GM18909 (cell line): ENCODE measurements around the gene TXNRD2.

ENCODE experiments used
- ATAC-seq: cut with Tn5 transposase; IDR thresholded peaks from one replicate; pipeline ENCODE4 v1.9.1; 2021; ENCODE audit warnings: mild to moderate bottlenecking; ENCODE audit not compliant: unreplicated experiment, poor library complexity

TXNRD2 gene

DNA sequence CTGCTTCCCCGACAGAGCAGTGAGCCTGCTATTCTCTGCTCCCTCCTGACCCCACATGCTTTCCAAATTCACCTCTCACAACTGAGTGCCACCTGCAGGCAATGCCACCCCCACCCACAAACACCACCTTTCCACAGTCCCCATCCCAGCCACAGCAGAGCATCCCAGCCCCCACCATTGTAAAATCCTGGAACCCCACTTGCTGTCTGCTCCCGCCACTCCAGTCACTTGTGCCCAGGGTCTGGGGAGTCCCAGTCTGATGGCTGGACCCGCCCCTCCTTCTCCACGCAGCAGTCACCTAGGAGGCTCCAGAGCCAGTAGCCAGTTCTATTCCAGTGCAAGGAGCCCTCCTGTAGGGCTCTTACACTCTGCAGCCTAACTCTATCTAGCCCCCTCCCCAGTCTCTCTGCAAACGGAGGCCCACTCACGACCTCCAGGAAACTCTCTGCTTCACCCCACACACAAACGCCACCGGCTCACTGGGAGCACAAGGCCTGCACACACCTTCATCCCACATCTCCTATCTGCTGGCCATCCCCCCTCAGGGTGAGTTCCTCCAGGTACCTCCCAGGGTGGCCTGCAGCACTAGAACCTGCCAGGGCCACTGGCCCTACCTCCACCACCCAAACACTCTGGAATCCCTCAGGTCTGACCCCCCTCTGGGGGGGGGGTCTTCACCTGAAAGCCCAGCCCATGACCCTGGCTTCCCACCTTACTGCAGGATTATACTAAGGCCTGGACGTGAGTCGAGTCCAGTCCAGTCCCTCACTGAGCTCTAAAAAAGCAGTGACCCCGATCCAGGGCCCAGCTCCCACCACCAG, 88.3 kb downstream of the TXNRD2 start:
- no peak for ATAC-seq

DNA sequence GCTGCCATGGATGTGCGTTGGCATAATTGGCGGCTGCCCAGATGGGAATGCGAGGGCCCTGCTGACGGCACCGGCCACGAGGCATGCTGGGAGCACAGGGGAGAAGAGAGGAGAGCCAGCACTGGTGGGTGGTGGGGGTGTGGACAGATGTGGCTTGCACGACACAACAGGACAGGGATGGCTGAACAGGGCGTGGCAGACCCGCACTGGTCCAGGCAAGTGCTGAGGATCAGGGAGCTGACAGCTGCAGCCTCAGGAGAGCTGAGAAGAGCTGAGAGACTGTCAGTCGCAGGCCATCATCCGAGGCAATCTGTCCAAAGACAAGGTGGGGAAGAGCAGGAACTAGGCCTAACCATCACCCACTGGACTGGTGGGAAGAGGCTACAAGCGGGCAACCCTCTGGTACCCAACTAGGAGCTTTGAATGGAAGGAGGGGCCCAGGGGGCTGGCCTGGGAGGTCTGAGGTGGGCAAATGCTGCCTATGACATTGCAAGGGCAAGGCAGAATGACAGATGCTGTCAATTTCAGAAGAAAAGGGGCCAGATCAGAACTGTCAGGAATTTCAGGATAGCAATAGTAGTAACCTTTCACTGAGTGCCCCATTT, 89.3 kb downstream of the TXNRD2 start:
- no peak for ATAC-seq

DNA sequence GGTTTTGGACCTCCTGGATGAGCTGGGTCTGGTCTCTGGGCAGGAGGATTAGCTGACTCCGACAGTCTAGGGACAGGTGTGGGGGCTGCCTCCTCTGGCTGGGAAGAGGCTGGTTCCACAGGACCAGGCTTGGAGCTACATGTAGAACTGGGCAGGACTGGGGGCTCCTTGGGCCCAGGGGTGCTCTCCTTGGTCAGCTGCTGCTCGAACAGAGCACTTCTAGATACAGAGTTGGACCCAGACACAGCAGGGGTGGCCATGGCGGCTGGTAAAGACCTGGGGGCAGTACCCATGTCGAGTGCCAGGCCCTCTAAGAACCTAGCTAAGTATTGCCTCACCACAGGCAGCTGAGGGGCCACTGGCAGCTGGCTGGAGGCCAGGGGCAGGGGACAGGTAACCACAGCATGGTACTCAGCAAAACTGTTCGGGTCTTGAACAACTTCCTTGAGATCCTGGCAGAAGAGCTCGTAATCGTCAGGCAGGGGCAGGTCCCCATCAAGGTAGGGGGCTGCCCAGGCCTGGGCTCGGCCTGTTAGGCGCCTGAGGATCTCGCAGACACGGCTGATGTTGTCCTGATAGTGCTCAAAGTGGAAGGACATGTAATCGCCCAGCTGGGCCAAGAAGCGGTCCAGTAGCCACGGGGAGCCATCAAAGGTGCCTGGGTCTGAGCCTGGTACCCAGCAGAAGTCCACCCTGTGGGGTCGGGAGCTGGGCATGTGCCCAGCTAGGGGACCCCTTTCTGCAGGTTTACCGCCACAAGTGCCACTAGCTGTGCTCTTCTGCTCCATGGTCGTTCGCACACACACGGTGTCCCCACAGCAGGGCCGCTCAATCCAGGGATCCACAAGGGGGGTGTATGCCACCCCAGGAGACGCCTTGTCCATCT, 90.1 kb downstream of the TXNRD2 start:
- ATAC-seq, result no peak

DNA sequence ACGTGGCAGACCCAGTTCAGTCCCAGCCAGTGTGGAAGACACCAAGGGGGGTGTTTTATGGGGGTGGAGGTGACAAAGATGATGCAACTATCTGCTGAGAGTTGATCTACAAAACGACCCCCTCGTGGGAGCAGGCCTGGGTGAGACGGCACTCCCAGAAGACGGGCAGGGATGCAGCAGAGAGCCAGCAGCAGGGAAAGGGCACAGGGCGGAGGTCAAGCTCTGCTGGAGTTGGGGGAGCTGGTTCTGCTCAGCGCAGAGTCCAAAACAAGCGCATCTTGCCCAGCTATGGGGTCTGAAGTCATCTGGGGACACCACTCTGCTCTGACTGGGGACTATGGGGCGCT, 90.9 kb downstream of the TXNRD2 start:
- no peak for ATAC-seq

DNA sequence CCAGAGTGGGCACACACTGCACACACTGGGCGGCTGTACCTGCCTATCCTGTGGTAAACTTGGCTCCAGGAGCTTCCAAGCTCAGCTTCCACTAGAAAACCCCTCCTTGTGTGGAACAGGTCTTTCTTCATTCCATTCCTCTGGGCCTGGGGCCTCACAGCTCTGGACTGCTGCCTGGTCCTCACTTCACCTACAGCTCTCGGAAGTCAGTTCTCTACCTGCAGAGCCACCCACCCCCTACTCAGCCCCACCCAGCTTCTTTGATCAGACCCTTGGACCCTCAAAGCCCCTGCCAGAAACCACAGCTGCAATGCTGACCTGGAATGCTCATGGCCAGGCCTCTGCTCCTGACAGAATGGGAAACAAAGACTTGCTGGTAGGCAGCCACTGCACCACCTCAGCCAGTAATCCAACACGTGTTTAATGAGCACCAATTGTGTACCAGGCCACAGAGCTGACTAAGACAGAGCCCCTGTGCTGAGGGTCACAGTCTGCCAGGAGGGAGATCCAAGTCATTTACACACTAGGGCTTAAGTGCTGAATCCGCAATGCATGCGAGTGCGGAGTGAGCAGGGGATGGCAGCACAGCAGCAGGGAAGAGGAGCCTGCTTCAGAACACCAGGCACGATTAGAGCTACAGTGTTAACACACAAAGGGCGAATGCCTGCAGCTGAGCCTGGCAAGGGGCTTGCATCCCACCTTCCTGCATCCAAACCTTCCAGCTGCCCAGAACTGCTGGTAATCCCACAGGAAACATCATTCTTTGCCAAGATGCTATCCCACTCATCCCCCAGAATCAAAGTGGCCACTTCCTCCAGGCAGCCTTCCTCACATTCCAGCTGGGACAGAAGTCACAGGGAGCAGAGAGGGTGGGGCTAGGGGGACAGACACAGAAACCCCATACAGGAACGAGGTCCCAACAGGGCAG, 91.5 kb downstream of the TXNRD2 start:
- no peak for ATAC-seq

DNA sequence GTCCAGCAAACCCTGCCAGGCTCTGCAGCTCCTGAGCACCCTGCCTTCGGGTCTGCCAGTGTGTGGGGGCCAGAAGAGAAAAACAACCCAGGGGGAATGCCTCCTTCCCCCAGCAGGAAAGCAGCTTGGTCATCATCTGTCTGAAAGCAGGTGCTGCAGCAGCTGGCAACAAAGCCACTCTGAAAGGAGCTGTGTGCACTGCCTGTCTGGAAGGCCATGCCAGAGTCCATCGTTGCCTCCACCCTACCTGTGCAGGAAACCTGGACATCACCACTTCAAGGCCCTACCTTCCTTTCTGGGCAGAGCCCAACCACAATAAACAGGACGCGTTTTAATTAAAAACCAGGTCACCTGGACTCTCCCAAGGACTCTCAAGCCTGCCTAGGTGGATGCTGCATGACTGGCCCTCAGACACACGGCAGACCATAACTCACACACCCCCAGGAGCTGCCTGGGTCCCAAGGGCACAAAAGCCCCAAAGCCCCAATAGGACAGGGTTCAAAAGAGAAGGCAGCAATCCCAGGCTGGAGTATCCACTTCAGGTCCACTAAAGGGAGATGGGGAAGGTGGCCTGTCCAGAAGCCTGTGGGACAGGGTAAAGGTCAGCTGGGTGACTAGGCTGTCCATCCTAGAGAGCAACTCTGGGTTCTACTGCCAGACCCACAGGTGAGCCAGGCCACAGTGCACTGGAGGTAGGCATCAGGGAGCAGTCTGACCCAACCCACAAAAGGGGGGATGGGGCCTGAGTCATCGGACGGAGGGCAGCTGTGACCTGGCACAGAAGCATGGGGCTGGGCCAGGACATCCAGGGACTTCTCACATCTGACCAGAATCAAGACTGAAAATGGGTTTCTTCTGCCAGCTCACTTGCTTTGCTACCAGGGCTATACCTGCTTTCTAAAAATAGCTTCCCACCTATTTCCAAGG, 93.1 kb downstream of the TXNRD2 start:
- ATAC-seq, result no peak

DNA sequence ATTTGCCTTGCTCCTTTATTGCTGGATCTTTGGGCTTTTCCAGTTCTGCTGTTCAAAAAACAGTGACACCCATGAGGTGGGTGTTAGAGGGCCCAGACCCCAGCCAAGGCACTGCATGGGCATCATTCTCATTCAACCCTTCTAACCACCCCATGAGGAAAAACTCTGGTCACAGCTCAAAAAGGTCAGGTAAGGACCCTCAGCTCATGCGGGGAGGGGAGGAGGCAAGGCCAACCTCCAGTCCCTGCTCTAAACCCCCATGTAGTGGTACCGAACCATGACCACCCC, 94.3 kb downstream of the TXNRD2 start:
- no peak for ATAC-seq

DNA sequence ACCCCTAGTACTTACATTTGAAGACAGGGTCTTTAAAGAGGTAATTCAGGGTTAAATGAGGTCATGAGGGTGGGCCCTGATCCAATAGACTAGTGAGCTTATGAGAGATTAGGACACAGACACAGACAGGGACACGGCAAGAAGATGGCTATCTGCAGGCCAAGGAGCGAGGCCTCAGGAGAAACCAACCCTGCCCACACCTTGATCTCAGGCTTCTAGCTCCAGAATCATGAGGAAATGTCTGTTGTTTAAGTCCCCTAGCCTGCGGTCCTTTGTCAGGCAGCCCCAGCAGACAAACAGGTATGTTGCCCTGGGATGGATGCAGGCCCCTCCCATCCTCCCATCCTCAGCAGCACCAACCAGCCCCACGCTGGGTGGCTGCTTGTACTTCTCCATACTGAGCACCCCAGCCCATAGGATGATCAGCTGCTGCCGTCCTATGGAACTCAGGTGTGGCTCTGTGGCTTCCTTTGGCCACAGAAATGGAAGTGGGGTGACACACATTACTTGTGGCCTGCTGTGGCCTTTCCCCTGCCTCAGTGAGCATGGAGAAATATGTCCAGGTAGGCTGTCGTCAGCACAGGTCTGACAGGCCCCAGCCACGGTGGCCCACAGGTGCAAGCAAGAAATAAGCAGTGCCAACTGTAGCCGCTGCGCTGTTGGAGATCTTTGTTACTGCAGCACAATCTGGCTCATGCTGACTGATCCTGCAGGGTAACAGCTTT, 94.8 kb downstream of the TXNRD2 start:
- ATAC-seq, result no peak

DNA sequence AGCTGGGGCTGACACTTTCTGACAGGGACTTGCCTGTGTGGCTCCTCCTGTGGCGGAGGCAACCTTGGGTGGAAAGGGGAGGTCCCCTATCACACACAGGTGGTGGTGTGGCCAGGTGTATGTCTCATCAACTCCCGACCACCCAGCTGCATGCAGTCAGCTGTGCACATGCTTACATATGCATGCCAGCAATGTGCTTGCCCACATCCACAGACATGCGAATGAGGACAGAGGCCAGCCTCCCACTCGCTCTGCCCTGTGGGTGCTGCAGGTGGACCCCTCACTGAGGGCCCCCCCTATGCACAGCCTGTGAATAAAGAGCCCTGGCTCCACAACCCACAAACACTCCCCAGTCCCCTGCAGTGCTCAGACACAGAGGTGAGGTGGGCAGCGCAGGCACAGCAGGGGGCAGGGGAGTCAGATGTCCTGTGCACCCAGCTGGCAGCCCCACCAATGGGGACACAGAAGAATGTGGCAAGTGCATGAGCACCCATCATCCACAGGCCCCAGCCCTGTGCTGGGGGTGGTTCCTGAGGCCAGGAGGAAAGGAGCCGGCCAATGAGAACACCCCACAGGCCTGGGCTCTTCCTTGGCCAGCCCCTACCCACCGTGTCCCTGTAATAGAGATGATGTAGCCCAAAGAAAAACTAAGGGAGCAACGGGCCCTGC, 96.4 kb downstream of the TXNRD2 start:
- ATAC-seq, result no peak

DNA sequence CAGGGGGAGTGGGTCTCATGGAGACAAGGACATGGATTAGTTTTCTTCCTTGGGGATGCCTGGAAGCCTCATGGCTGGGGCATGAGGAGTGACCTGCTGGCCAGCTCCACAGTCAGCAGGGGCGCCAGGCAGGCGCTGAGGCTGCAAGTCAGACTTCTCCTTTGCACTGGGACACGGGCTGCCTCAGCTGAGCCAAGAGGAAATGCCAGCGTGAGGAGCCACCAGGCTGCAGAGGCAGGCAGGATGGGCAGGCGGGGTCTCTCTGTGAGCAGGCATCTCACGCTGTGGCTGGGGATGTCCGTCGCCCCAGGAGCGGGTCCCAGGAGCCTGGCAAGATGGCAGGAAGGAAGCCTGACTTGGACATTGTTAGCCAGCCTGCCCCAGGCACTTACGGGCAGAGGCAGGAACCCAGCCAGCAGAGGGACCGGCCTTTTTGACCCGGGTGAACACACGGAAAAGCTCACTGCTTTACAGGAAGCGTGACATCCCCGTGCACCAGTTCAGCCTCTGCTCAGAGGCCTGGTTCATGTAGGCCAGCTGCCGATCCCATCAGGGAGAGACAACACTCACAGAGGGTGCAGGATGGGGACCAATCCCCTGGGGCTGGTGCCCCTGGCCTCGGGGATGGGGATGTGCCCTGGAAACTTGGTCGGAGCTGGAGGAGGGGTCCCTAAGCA, 97.1 kb downstream of the TXNRD2 start:
- no peak for ATAC-seq

DNA sequence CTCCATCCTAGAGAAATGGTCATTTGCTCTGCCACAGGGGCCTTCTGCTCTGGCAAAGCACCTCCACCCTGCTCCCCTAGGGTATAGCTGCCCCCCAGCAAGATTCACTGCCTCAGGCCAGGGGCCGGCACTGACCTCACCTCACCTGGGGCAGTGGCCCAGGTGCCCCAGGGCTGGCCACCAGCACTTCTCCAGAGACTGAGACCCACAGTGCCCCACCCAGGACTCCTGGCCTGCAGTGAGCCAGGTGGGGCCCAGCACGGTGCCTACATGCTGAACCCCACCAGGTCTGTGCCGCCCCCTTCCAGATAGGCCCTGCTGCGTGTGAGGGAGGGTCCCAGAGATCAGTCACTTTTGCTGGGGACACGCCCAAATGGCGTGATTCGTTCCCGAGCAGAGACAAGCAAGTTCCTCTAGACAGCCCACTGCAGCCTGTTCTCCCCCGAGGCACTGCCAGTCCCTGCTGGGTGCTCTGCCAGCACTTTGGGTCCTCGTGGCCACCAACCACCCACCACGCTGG, 97.7 kb downstream of the TXNRD2 start:
- no peak for ATAC-seq

DNA sequence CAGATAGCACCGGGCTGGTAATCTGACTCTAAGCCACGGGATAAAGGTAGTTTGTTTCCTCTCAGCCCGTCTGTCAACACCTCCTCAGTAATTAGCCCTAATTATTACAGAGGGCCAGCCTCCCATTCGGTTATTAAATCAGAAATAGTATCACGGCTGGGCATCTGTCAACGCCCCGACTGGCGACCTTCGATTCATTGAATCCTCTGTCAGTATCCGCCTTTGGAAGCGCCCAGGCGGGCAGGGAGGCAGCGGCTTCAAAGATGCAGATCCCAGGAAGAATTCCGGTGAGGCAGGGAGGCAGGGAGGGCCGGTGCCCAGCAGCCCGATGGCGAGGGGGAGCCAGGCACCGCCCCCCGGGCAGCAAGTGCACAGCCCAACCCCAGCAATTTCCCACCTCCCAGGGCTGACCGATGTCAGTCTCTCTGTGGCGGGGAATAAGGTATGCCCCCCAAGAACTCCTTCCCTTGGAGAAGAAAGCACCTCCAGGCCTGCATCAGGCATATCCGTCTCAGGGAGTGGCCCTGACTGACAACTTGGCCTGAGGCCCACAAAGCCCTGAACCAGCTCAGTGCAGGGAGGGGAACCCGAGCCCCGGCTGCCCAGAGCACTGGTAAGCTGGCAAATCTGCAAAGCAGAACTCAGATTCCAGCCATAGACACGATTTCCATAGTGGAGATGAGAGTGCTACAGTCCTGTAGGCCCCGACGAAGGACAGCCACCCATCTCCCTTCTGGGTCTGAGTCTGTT, 98.3 kb downstream of the TXNRD2 start:
- ATAC-seq, result no peak

DNA sequence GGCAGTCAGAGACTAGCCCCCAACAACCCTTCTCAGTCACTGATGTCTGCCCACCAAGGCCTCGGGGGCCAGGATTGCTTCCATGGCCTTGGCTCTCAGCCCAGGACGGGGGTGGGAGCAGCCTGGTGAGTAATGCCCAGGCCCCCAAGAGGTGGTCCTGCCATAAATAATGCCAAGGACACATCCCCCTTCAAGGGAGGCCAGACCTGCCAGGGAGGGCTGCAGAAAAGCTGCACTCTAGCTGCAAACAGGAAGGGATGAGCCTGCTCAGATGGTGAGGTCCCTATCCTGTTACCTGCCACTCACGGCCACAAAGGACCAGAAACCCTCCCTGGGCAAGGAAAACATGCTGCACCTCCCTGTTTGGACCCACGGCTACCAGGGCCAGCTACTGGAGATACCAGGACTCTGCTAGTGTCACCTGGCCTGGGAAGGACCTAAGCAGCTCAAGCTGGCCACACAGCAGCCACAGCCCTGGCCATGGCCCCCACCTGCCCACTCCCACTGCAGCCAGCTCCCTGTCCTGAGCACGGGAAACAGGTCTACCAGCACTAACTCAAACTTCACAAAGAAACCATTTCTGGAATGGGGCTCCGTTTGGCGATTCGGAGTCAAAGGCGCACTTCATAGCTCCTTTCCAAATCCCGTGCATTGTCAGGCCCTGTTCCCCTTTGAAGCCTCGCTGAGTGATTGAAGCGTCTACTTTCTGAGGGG, 99.1 kb downstream of the TXNRD2 start:
- no peak for ATAC-seq

DNA sequence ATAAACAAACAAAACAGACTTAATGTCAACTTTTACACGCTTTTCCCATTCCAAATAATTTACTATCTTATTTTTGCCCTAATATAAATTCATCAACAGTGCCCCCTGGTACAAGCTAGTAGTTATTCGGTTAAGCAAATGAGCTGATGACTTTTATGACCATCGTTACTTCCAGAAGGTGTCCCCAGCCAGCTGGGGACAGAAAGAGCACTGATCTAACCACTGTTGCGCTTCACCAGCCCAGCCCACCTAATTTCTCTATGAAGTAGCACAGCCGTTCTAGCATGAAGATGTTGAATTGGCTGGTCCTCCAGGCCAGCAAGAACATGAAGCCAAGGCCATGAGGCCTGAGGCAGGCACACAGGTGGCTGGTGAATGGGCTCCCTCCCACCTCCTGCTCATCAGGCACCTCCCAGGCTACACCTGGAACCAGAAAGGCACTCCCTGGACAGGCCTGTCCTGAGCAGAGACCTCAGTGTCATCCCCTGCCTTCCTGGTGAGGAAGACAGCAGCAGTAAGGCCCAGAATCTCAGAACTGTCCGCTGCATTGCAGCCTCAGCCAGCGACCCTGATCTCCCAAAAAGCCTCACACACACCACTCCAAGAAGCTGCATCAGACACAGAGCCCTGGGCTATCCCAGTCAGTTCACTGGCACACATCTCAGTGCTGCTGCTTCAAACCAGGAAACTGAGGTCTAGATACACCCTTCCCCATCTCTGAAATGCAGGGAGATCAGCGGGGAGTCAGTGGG, 99.8 kb downstream of the TXNRD2 start:
- ATAC-seq, result no peak

DNA sequence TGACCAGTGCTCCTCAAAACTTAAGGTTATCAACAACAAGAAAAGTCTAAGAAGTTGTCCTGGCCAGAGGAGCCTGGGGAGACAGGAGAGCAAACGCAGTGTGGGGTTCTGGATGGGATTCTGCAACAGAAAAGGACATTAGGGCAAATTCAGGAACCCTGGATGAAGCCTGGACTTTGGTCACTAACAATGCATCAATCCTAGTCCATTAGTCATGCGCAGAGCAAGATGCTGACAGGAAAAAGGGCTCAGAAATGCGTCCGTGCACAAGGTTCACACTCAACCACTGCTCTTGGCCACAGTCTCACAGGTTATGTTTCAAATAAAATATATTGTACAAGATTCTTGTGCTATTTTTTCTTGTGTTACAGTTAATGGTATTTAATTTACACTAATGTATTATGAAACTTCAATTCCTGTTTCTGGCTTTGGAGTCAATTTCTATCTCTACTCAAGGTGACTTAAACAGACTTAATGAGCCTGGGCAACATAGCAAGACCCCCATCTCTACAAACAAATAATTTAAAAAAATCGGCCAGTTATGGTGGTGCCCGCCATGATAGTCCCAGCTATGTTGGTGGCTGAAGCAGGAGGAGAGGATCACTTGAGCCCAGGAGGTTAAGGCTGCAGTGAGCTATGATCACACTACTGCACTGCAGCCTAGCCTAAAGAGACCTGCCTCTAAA, 100.5 kb downstream of the TXNRD2 start:
- ATAC-seq, result no peak
